GM18511 (cell line): ENCODE data around the gene POGLUT2.
"Not testable (repeated sequence)": the region's sequence is repeated elsewhere in the genome, so short reads cannot be mapped to it uniquely, and the experiment has no call there.

ENCODE experiments used
- ATAC-seq: cut with Tn5 transposase; IDR thresholded peaks from one replicate; pipeline ENCODE4 v1.9.1; 2021; ENCODE audit warnings: mild to moderate bottlenecking, moderate library complexity; ENCODE audit not compliant: unreplicated experiment

Gene POGLUT2

DNA sequence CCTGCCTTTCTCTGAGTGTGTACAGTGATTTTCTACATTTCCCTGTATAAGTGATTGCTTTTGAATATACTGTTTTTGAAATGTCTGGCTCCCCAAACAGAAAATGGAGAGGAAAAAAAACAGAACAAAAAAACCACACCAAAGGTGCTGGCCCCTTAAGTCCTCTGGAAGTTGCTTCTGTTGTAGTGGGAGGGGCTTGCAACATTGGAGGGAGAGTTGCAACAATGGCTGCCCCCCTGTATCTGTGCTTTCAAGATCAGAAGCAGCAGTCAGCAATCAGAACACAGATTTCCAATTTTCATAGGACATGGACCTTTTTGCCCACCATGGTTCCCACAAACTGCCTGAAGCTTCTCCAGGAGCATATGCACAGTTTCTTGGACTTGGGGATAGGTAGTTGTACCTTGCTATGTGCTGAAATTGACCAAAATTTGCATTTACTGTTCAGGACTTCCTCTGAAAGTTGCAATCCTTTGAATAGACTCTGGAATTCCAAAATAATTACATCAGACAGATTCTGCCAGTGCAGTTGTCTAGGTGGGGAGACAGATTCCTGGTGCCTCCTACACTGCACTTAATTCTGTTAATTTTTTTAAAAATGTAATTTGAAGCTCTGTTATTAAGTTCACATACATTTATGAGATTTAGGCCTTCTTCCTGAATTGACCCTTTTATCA, 14.0 kb upstream of the POGLUT2 start:
- ATAC-seq = no peak

DNA sequence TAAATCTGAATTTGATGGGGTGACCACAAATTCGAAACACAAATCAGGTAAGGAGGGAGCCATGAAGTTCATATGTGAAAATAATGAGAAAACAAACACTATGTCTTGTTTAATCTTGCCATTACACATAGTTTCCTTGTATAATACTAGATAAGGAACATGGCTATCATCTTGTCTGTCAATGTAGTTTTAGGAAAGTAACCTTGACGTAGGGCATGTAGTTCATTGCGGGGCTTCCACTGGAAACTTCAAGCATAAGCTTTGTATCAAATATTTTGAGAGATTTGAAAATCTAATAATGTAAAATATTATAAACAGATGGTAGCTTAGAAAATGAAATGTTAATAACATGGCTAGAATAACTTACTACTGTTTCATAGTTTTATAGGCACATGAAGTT, 8.9 kb upstream of the POGLUT2 start:
- ATAC-seq = no peak

DNA sequence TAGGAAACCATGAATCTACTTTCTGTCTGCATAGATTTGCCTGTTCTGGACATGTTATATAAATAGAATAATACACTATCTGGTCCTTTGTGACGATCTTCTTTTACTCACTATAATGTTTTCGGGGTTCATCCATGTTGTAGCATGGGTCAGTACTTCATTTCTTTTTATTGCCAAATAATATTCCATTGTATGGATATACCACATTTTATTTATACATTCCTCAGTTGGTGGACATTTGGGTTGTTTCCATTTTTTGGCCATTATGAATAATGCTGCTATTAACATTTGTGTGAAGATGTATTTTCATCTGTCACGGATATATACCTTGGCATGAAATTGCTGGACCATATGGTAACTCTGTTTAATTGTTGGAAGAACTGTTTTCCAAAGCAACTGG, 6.9 kb upstream of the POGLUT2 start:
- ATAC-seq = no peak

DNA sequence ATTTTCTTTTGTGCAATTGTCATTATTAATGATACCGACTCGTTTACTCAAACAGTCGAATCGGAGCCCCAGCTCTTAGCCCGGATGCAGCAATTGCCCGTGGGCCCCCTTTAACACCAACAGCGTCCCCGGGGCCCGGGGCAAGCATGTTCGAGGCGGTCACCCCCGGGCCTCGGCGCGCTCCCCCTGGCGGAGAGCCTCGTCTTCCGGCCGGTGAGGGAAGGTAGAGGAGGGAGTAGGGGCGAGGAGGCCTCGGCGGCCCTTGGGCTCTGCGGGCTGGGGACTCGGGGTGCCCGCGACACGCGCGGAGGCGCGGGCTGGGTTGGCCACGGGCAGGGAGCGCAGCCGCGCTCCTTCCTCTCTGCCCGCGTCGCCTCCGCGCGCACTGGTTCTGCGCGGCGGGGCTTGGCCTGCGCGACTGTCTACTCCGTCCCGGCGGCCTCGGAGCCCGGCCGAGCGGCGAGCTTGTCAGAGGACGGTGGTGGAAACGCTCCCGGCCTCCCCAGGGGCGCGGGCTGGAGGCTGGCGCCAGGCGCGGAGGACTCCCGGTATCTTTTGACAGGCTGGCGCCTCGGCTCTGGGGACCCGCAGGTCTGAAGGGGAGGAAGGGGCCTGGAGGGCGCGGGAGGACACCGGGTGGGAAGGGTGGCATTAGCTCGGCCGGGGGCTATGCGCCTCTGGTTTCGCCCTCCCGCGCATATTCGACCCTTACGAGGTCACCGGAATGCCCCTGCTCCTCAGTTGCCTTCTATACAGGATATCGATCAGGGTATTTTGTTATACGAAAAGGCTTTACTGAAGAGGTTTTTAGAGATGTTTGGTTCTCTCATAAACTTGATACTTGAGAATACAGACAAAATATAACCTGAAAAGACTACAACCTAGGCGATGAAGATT, 1.6 kb upstream of the POGLUT2 start:
- peak; percentile 76 for ATAC-seq

DNA sequence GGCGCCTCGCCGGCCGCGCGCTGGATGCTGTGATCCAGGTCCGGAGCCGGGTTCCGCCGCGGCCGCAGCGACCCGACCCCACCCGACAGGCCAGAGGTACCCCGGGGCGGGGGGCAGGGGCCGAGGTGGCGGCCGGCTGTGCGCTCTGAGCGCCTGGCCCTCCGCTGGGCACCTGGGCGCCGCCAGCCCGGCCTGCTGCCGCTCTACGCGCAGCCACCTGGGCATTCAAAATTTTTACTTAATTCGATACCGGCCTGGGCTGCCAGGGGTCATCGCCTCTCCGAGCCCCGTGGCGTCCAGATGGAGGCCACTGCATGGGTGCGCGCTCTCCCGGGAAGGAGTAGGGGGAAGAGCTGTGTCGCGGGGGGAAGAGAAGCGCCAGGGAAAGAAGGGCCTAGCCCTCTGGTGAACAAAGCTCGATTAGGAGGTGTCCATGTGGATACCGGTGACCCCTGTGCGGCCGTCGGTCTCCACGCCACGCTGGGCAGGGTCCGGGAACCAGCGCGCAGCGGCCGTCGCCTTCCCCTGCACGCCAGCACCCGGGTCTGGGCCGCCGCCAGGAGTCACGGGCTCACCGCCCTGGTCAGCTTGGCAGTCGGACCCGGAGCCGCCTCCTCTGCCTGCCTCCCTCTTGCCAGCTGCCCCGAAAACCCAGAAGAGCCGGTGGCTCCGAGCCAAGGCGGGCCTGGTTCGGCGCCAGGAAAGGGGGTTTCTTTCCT, 809 bp upstream of the POGLUT2 start:
- peak; percentile 10 for ATAC-seq

DNA sequence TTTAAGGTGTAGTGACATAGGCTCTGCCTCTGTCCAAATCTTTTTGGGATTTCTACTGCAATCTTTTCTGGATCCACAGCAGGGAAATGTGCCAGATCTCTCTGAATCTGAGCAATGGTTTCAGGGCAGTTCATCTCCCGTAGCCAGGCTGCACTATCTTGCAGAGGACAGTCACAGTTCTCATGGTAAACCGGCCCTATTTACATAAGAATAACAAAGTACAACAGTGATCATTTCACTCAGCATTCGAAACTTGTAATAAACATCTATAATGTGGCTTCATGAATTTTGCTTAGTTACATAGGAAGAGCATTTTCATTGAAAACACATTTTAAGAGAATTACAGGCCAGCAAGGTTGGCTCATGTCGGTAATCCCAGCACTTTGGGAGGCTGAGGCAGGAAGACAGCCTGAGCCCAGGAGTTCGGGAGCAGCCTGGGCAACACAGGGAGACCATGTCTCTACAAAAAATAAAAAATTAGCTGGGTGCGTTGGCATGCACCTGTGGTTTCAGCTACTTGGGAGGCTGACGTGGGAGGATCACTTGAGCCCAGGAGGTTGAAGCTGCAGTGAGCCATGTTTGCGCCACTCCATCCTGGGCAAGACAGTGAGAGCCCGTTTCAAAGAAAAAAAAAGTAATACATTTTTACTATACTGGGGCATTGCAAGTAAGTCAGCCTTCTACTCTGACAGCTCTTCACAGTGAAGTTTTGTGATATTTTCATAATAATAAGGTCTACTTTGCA, 5.0 kb downstream of the POGLUT2 start:
- ATAC-seq = no peak

DNA sequence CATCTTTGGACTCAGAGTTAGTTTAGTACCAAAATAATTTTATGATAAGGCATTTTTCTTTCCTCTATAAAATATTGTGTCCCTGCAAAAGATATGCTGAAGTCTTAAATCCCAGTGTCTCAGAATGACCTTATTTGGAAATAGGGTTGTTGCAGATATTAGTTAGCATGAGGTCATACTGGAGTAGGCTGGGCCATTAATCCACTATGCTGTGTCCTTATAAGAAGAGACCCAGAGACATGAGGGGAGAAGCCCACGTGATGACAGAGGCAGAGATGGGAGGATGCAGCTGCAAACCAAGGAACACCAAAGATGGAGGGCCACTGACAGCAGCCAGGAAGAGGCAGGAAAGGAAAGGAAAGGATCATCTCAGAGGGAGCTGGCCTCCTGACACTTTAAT, 6.4 kb downstream of the POGLUT2 start:
- ATAC-seq = no peak

DNA sequence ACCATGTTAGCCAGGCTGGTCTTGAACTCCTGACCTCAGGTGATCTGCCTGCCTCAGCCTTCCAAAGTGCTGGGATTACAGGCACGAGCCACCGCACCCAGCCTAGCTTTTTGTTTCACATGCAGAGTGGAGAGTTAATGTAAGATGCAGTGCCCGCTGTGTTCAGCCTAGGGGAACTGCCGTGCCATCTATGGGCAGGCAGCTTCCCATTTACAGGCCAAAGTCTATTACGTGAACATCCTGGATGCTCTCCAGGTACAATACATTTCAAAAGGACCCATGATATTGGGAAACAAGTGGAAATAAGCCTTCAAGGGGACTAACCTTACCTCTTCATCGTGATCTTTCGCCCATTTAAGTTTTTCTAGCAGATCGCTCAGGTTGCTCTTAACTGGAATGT, 10.1 kb downstream of the POGLUT2 start:
- no peak for ATAC-seq

DNA sequence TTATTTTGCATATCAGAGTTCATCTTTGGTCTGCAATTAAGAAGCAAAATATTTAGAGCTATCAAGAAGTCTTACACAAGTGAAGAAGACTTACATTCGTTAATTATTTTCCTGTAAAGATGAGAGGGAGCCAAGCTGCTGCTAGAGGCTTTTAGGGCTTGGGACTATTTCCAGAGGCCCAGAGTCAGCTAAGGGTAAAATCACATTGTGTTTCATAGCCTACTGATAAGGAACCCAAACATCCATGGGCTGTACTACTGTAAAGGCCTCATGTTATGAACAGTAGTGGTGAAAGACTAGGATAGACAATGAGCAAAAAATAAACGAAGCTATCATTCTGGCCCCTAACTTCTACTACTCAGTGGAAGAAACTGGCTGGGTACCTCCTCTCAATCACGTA, 14.3 kb downstream of the POGLUT2 start:
- ATAC-seq = no peak

DNA sequence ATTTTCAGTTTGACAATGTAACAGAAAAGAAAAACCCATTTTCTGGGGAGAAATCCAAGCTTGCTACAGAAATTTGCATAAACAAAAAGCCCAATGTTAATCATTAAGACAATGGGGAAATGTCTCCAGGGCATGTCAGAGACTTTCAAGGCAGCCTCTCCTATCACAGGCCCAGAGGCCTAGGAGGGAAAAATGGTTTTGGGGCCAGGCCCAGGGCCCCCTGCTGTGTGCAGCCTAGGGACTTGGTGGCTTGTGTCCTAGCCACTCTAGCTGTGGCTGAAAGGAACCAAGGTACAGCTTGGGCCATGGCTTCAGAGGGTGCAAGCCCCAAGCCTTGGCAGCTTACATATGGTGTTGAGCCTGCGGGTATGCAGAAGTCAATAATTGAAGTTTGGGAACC, 17.2 kb downstream of the POGLUT2 start:
- ATAC-seq = no peak

DNA sequence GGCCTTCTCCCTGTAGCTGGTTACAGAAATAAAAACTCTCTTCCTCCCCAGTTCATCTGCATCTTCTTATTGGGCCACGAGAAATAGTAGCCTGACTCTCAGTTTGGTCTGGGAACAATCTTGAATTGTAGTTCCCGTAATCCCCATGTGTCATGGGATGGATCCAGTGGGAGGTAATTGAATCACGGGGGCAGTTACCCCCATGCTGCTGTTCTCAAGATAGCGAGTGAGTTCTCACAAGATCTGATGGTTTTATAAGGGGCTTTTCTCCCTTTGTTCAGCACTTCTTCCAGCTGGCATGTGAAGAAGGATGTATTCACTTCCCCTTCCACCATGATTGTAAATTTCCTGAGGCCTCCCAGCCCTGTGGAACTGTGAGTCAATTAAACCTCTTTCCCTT, 18.1 kb downstream of the POGLUT2 start:
- ATAC-seq = not testable (repeated sequence)

DNA sequence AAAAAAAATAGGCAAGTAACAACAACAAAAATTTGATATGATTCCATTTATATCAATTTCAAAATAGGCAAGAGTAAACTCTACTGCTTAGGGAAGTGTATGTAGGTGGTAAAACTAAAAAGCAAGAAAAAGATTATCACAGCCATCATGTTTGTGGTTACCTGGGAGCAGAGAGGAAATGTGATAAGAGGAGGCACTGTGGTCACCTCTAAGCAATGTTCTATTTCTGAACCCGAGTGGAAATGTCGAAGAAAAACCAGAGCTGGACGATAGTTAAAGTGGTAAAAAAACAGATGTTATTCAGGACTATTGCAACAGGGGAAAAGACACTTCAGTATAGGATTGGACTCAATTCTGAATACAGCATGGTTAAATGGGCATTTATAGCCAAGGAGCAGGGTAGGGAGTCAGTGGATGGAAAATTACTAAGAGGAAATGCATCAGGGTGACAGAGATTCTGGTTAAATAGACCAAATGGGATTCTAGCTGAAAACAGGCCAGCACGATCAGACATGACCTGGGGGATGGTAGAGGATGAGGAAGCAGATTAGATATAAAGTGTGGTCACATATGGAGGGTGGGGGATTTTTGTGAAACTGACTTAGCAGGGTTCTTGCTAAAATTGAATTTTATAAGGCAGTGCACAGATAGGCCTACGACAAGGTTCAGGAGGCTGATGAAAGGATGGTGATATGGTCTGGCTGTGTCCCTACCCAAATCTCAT, 19.2 kb downstream of the POGLUT2 start:
- peak; percentile 54 for ATAC-seq

DNA sequence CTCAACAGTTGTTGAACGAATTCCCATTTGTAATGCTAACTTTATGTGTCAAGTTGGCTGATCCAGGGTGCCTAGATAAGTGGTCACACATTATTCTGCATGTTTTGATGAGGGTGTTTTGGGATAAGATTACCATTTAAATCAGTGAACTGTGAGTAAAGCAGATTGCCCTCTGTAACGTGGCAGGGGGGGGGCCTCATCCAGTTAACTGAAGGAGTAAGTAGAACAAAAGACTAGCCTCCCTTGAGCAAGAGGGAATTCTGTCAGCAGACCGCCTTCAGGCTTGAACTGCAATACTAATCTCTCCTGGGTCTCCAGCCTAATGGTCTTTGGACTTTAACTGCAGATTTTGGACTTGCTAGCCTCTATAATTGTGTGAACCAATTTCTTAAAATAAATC, 21.0 kb downstream of the POGLUT2 start:
- no peak for ATAC-seq

DNA sequence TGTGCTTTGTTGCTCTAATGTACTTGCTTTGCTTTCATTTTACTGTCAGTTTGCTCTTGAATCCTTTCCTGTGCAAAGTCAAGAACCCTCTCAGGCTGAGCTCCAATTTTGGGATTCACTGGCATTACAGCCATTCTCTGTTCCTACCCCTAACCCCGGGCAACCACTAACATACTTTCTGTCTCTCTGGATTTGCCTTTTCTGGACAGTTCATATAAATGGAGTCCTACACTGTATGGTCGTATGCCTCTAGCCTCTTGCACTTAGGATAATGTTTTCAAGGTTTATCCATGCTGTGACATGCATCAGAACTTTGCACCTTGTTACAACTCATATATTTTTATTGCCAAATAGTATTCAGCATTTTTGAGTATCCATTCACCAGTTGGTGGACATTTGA, 22.5 kb downstream of the POGLUT2 start:
- no peak for ATAC-seq

DNA sequence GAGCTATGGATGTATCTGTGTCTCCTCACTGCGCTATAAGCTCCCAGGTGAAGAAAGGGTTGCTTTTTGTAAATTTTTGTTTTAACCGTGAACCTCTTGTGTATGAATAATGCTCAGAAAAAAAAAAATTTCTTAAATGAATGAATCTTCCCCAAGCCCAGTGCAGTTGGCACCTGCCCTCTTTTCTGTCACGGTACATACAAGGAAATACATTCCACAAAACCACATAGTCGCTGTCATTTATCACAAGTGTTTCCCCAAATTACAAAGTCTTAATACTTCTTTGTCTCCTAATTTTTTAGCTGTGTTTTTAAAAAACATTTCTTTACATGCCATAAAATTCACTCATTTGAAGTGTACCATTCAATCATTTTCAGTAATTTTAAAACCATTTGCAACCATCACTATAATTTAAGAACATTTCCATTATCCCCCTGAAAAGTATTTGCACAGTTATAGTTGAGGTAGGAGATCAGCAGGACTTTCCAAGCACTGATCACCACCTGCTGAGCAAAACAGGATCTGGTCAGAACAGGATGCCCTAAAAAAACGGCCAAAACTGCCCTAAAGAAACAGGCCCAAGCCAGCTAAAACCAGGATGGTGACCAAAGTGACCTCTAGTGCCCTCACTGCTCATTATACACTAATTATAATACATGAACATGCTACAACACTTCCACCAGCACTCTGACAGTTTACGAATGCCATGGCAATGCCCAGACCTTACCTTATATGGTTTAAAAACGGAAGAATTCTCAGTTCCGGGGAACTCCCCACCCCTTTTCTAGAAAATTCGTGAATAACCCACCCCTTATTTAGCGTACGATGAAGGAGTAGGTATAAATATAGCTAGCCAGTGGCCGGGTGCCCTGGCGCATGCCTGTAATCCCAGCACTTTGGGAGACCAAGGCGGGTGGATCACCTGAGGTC, 23.9 kb downstream of the POGLUT2 start:
- no peak for ATAC-seq

DNA sequence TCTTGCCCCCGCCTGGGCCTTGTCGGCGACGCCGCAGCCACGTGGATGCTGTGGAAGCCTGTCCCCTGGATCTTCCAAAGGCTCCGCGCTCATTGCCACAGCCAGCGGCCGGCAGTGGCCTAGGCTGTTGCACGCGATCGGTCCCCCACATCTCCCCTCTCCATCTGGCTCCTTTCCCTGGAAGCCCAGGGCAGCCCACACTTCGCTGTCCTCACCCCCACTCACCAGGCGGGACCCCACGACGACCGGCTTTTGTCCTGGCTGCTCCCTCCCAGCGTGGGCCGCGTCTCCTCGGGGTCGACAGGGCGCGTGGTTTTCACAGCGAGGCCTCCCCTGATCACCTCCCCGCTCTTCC, 24.6 kb downstream of the POGLUT2 start:
- no peak for ATAC-seq

DNA sequence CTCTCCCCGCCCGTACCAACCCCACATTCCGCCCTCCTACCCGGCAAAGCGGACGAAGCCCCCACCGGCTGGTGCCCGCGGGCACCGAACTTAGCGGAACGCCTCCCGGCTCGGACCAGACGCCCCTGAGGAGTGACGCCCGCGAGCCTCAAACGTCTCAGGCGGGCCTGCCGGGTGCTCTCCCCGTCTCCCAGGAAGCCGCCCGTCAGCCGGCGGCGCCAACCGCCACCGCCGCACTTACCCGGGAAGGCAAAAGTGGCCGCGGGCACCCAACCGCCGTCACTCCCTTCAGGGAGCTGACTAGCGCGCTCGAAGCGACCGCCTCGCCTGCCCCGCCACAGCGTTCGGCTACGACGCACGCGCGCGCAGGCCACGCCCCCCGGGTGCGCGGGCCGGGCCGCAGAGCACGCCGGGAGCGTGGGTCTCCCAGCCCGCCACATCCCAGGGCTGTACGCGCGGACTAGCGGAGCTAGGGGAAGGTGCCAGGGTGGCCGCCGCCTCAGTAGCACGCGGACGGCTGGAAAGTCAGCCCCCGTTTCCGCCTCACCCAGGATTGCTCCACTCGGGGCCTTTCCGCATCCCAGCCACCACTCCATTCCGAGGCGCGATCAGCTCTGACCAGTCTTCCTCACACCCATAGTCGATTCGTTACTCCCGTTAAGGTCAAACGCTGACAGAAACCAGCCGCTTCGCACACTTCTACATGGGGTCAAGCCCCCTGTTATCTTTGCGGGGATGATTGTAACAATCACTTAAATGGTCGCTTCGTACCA, 25.1 kb downstream of the POGLUT2 start, which contains the start of gene TEX30:
Gene TEX30 (minus strand): TSS at position 346 of the 773 bp plus-strand sequence. CDS start 3,760 bp downstream, outside the sequence.
- ATAC-seq = peak; percentile 90

DNA sequence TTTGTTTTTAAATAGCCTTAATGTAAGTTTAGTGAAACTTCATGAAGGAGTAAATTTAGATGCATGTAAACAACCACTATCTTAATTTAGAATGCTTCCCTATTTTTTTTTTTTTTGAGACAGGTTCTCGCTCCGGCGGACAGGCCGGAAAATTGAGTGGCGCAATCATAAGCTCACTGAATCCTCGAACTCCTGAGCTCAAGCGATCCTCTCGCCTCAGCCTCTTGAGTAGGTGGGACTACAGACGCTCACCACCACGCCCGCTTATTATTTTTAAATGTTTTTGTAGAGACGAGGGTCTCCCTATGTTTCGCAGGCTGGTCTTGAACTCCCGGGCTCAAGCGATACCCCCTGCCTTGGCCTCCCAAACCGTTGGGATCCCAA, 26.7 kb downstream of the POGLUT2 start:
- no peak for ATAC-seq
